Head of caudate nucleus (tissue), 42 donors: ENCODE measurements around the gene MAPK8IP2.
"Not testable (repeated sequence)": the region's sequence is repeated elsewhere in the genome, so short reads cannot be mapped to it uniquely, and the experiment has no call there.

ENCODE experiments used
- DNase-seq, 42 donors: peaks; one replicate each; pipeline versions ENCODE4 v3.0.0 to v3.0.0-alpha.2; 2020 to 2021; ENCODE audit warnings: mixed read lengths in 7 of 42
- intact Hi-C: fragments of 100-400 bp; cut with DNase I; formaldehyde crosslinking; loops from one replicate; pipeline ENCODE4 v1.15.0; 2022

Gene MAPK8IP2

GRCh38 chr22:50625568-50626313 is 25.1 kb downstream of the MAPK8IP2 start:
- intact Hi-C loops: no loop called here
- DNase-seq: peak in 5 of 42 donors; percentile 11 to 37 (median 26)

- intact Hi-C loops: no loop called here
- peak in 3 of 42 donors; percentile 3 to 37 (median 10) for DNase-seq
These were observed 25.8 kb downstream of the MAPK8IP2 start for GRCh38 chr22:50626314-50626849.

GRCh38 chr22:50626850-50627641 is 26.5 kb downstream of the MAPK8IP2 start:
- peak in 3 of 42 donors; percentile 14 to 42 (median 27) for DNase-seq
- intact Hi-C loops: no loop called here

GRCh38 chr22:50627642-50628542 is 27.3 kb downstream of the MAPK8IP2 start, which contains the start of gene ARSA:
Gene ARSA (minus strand): TSS chr22:50628152. CDS start chr22:50627779, 373 bp downstream.
- intact Hi-C loops: no loop called here
- peak; percentile 41 to 94 (median 84) for DNase-seq

- peak in 3 of 42 donors; percentile 11 to 39 (median 29) for DNase-seq
- intact Hi-C loops: no loop called here
These were observed 28.0 kb downstream of the MAPK8IP2 start for GRCh38 chr22:50628543-50629134.

GRCh38 chr22:50630376-50630775 is 29.8 kb downstream of the MAPK8IP2 start:
- DNase-seq: peak in 2 of 42 donors; percentile 26 to 39
- intact Hi-C loops: no loop called here

GRCh38 chr22:50633086-50633485 is 32.5 kb downstream of the MAPK8IP2 start:
- DNase-seq: no peak
- intact Hi-C loops: no loop called here

- intact Hi-C loops: no loop called here
- DNase-seq: peak in 2 of 42 donors; percentile 3 to 10
These were observed 33.2 kb downstream of the MAPK8IP2 start for GRCh38 chr22:50633771-50634170.

GRCh38 chr22:50635591-50635990 is 35.0 kb downstream of the MAPK8IP2 start:
- peak in 2 of 42 donors; percentile 3 to 5 for DNase-seq
- intact Hi-C loops: no loop called here

- peak in 1 of 42 donors; percentile 14 for DNase-seq
- intact Hi-C loops: not testable (repeated sequence)
These were observed 39.7 kb downstream of the MAPK8IP2 start for GRCh38 chr22:50640296-50640695.

GRCh38 chr22:50640857-50641647 is 40.5 kb downstream of the MAPK8IP2 start:
- intact Hi-C loops: no loop called here
- peak in 2 of 42 donors; percentile 7 to 11 for DNase-seq

- DNase-seq: peak in 38 of 42 donors; percentile 24 to 74 (median 48)
These were observed 41.4 kb downstream of the MAPK8IP2 start for GRCh38 chr22:50641696-50642607.

GRCh38 chr22:50643021-50643820 is 42.6 kb downstream of the MAPK8IP2 start:
- intact Hi-C loops: not testable (repeated sequence)
- DNase-seq: peak in 2 of 42 donors; percentile 5 to 24

More at GRCh38 chr22:50641696-50642607, 41.4 kb downstream of the MAPK8IP2 start:
- intact Hi-C loops: no loop called here

- peak in 1 of 42 donors; percentile 6 for DNase-seq
- intact Hi-C loops: not testable (repeated sequence)
These were observed 43.2 kb downstream of the MAPK8IP2 start for GRCh38 chr22:50643821-50644101.

- no peak for DNase-seq
- intact Hi-C loops: no loop called here
These were observed 52.7 kb downstream of the MAPK8IP2 start for GRCh38 chr22:50653256-50653655.

GRCh38 chr22:50654664-50655063 is 54.1 kb downstream of the MAPK8IP2 start:
- intact Hi-C loops: not testable (repeated sequence)
- peak in 1 of 42 donors; percentile 2 for DNase-seq
